Stimulated activated effector memory CD8-positive, alpha-beta T cell treated with anti-CD3 and anti-CD28 coated beads, Interleukin-12 subunit alpha, Interleukin-12 subunit beta, amount 100 ng/mL, for 72 hours (primary cell): ENCODE results near the gene SYTL3.

ENCODE experiments used
- ATAC-seq: fragments of 150-1000 bp; cut with Tn5 transposase; 2 replicates; pipeline ENCODE4 v1.10.0; 2021
- DNase-seq, 2 donors: peaks; one replicate each; pipeline ENCODE4 v3.0.0; 2021 to 2022; ENCODE audit warnings: low spot score in 2 of 2
- H3K27ac Mint-ChIP-seq: one replicate; pipeline ENCODE4 v1.8.0; 2022; ENCODE audit warnings: mild to moderate bottlenecking, mixed read lengths
- H3K36me3 Mint-ChIP-seq: one replicate; pipeline ENCODE4 v1.8.0; 2022; ENCODE audit warnings: mild to moderate bottlenecking, mixed read lengths
- H3K4me1 Mint-ChIP-seq: one replicate; pipeline ENCODE4 v1.8.0; 2022; ENCODE audit warnings: mixed read lengths
- H3K4me3 Mint-ChIP-seq: one replicate; pipeline ENCODE4 v1.8.0; 2022; ENCODE audit warnings: mild to moderate bottlenecking, mixed read lengths
- H3K9me3 Mint-ChIP-seq: one replicate; pipeline ENCODE4 v1.8.0; 2022; ENCODE audit warnings: mixed read lengths

Gene SYTL3

DNA sequence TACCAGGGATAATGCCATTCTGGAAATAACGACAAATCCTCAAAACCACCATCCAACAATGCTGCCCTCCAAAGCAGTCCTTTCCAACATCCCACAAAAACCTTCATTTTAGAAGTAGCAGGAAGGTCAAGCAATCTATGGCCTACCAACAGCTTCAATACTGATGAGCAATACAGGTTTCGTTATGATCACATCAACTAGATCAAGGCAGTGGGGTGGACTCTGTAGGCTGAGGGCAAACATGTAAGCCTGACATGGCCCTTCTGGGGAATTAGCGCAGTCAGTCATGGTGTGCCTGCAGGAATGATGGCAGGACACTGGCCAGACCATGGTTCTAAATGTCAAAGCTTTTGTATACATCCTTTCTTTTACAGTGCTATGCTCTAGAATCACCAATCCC lies 127.7 kb downstream of the SYTL3 start:
- no peak overlapping the region for H3K4me3 Mint-ChIP-seq
- ATAC-seq (peak; percentile 78), DNase-seq (no peak)
- peak overlapping the region; percentile 66 for H3K27ac Mint-ChIP-seq
- no peaks in the 10 kb centered on the region for H3K9me3 Mint-ChIP-seq
- H3K4me1 Mint-ChIP-seq: peaks cover 64% of the 10 kb centered on the region
- peaks cover 100% of the 10 kb centered on the region for H3K36me3 Mint-ChIP-seq

- H3K27ac Mint-ChIP-seq: peak overlapping the region; percentile 66
- peaks cover 58% of the 10 kb centered on the region for H3K4me1 Mint-ChIP-seq
- peaks cover 100% of the 10 kb centered on the region for H3K36me3 Mint-ChIP-seq
Observed at GRCh38 chr6:158778005-158778527, 128.2 kb downstream of the SYTL3 start.

GRCh38 chr6:158780246-158780884 lies 130.5 kb downstream of the SYTL3 start:
- no peaks in the 10 kb centered on the region for H3K9me3 Mint-ChIP-seq
- ATAC-seq: no peak
- H3K36me3 Mint-ChIP-seq: peaks cover 100% of the 10 kb centered on the region
- no peak overlapping the region for H3K4me3 Mint-ChIP-seq
- no peak for DNase-seq
- H3K27ac Mint-ChIP-seq: peak overlapping the region; percentile 72
- H3K4me1 Mint-ChIP-seq: peaks cover 54% of the 10 kb centered on the region

More at GRCh38 chr6:158778005-158778527, 128.2 kb downstream of the SYTL3 start:
- Mint-ChIP-seq H3K9me3 (no peaks in the 10 kb centered on the region), H3K4me3 (no peak overlapping the region)
- ATAC-seq (no peak), DNase-seq (no peak)

GRCh38 chr6:158780988-158781691 lies 131.3 kb downstream of the SYTL3 start:
- Mint-ChIP-seq H3K36me3 (peaks cover 100% of the 10 kb centered on the region), H3K27ac (peak overlapping the region; percentile 72)

DNA sequence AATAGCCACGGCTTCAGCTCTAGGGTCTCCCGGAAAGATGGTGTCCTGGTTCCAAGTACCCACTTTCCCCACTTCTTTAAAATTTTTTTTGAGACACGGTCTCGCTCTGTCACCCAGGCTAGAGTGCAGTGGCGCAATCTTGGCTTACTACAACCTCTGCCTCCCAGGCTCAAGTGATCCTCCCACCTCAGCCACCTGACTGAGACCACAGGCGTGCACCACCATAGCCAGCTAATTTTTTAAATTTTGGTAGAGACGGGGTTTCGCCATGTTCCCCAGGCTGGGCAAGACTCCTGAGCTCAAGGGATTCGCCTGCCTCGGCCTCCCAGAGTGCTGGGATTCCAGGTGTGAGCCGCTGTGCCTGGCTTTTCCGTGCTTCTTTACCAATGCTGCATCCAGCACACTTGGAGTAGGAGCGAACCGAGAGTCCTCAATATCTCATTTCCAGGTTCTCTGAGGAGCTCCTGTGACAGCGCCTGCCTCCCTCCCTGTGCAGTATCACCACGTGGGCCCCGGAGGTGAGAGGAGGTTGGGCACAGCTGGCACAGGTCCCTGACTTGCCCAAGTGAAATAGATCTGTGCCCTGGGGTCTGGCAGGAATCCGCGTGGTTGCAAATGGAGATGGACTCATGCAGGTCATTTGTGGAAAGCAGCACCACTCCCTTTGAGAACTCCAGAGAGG lies 132.0 kb downstream of the SYTL3 start:
- peak overlapping the region; percentile 72 for H3K27ac Mint-ChIP-seq
- ATAC-seq (no peak), DNase-seq (no peak)
- peaks cover 100% of the 10 kb centered on the region for H3K36me3 Mint-ChIP-seq
- H3K4me3 Mint-ChIP-seq: no peak overlapping the region
- H3K4me1 Mint-ChIP-seq: peaks cover 50% of the 10 kb centered on the region
- no peaks in the 10 kb centered on the region for H3K9me3 Mint-ChIP-seq

More at GRCh38 chr6:158780988-158781691, 131.3 kb downstream of the SYTL3 start:
- Mint-ChIP-seq H3K9me3 (no peaks in the 10 kb centered on the region), H3K4me3 (no peak overlapping the region), H3K4me1 (peaks cover 54% of the 10 kb centered on the region)
- no peak for ATAC-seq
- DNase-seq: no peak

GRCh38 chr6:158782432-158783166 lies 132.7 kb downstream of the SYTL3 start:
- ATAC-seq (no peak), DNase-seq (no peak)
- Mint-ChIP-seq H3K4me3 (no peak overlapping the region), H3K27ac (peak overlapping the region; percentile 72), H3K36me3 (peaks cover 100% of the 10 kb centered on the region), H3K9me3 (no peaks in the 10 kb centered on the region), H3K4me1 (peaks cover 46% of the 10 kb centered on the region)

DNA sequence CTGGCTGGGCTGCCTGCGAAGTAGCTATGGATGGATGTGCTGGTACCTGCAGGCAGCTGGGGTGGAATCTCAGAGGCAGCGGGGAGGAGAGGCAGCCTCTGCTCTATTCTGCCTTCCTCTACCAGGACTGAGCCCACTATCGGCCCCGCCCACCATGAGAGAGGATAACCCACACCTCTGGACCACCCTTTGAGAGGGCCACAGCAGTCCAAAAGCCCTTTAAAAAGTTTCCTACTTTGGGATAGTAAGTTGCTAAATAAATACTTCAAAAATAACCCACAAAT lies 133.3 kb downstream of the SYTL3 start:
- H3K4me1 Mint-ChIP-seq: peaks cover 42% of the 10 kb centered on the region

GRCh38 chr6:158783851-158784250 lies 134.0 kb downstream of the SYTL3 start:
- DNase-seq (no peak), ATAC-seq (no peak)
- H3K36me3 Mint-ChIP-seq: peaks cover 100% of the 10 kb centered on the region
- no peaks in the 10 kb centered on the region for H3K9me3 Mint-ChIP-seq
- peaks cover 37% of the 10 kb centered on the region for H3K4me1 Mint-ChIP-seq
- H3K27ac Mint-ChIP-seq: peak overlapping the region; percentile 79
- H3K4me3 Mint-ChIP-seq: no peak overlapping the region

More for the DNA sequence above, 133.3 kb downstream of the SYTL3 start:
- Mint-ChIP-seq H3K27ac (peak overlapping the region; percentile 72), H3K4me3 (no peak overlapping the region), H3K9me3 (no peaks in the 10 kb centered on the region), H3K36me3 (peaks cover 100% of the 10 kb centered on the region)
- ATAC-seq (no peak), DNase-seq (no peak)

- H3K9me3 Mint-ChIP-seq: no peaks in the 10 kb centered on the region
- ATAC-seq (no peak), DNase-seq (no peak)
- H3K36me3 Mint-ChIP-seq: peaks cover 100% of the 10 kb centered on the region
- peak overlapping the region; percentile 79 for H3K27ac Mint-ChIP-seq
- no peak overlapping the region for H3K4me3 Mint-ChIP-seq
- peaks cover 39% of the 10 kb centered on the region for H3K4me1 Mint-ChIP-seq
Observed at GRCh38 chr6:158784505-158784904, 134.7 kb downstream of the SYTL3 start.

DNA sequence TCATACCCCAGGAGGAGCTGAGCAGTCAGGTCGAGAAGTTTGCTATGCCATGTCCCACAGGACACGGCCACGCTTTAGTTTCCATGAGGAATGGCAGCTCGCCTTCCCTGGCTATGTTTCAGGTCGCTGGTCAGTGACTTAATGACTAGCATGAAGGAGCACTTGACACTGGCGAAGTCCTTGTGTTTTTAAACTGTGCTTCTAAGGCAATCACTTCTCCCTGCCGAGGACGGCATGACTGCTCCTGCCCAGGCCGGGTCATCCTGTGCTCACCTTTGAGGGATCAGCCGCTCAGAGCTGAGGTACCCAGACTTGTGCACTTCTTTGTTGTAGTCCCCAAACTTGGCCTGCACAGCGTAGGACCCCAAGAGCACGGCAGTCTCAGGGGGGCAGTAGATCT lies 135.2 kb downstream of the SYTL3 start:
- no peaks in the 10 kb centered on the region for H3K9me3 Mint-ChIP-seq
- peaks cover 100% of the 10 kb centered on the region for H3K36me3 Mint-ChIP-seq
- ATAC-seq: no peak
- peaks cover 44% of the 10 kb centered on the region for H3K4me1 Mint-ChIP-seq
- no peak overlapping the region for H3K27ac Mint-ChIP-seq
- H3K4me3 Mint-ChIP-seq: no peak overlapping the region
- no peak for DNase-seq

- Mint-ChIP-seq H3K27ac (no peak overlapping the region), H3K9me3 (no peaks in the 10 kb centered on the region), H3K36me3 (peaks cover 98% of the 10 kb centered on the region), H3K4me3 (no peak overlapping the region), H3K4me1 (peaks cover 51% of the 10 kb centered on the region)
- DNase-seq (no peak), ATAC-seq (no peak)
Observed at GRCh38 chr6:158786645-158787304, 136.9 kb downstream of the SYTL3 start.

GRCh38 chr6:158787395-158787794 lies 137.5 kb downstream of the SYTL3 start:
- DNase-seq: no peak
- H3K27ac Mint-ChIP-seq: peak overlapping the region; percentile 56
- no peak overlapping the region for H3K4me3 Mint-ChIP-seq
- peaks cover 94% of the 10 kb centered on the region for H3K36me3 Mint-ChIP-seq
- H3K4me1 Mint-ChIP-seq: peaks cover 49% of the 10 kb centered on the region
- ATAC-seq: no peak
- no peaks in the 10 kb centered on the region for H3K9me3 Mint-ChIP-seq

DNA sequence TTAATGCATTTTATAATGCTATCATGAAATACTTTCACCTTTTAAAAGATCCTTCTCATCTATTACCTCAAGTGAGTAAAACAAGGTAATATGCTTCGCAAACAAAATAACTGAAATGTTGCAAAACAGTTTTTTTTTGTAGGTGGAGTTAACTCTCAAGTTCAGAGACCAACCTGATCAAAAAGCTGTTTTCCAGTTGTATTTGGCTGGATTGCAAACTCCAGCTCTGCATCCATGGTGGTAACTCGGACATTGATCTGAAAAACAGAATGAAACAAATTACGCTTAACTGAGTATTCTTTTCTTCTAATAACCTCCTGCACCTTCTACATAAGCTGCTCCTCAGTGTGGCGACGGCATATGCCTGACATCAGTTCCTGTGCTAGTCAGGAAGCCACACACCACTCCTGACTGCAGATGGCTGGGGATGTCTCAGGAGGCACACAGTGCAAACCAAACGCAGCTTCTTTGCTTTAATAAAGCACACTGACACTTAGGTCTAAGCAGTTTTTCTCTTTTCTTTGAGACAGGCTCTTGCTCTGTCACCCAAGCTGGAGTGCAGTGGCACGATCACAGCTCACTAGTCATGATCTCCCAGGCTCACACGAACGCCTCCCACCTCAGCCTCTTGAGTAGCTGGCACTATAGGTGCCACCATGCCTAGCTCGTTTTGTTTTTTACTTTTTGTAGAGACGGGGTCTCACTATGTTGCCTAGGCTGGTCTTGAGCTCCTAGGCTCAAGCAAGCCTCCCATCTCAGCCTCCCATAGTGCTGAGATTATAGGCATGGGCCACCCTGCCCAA lies 139.5 kb downstream of the SYTL3 start:
- peak overlapping the region; percentile 54 for H3K4me3 Mint-ChIP-seq
- peaks cover 62% of the 10 kb centered on the region for H3K4me1 Mint-ChIP-seq
- peaks cover 75% of the 10 kb centered on the region for H3K36me3 Mint-ChIP-seq
- H3K9me3 Mint-ChIP-seq: no peaks in the 10 kb centered on the region
- H3K27ac Mint-ChIP-seq: peak overlapping the region; percentile 84
- ATAC-seq (peak; percentile 92), DNase-seq (no peak)

- no peak for DNase-seq
- H3K4me1 Mint-ChIP-seq: peaks cover 75% of the 10 kb centered on the region
- peak overlapping the region; percentile 84 for H3K27ac Mint-ChIP-seq
- H3K9me3 Mint-ChIP-seq: no peaks in the 10 kb centered on the region
- no peak for ATAC-seq
- H3K4me3 Mint-ChIP-seq: no peak overlapping the region
- H3K36me3 Mint-ChIP-seq: peaks cover 73% of the 10 kb centered on the region
Observed at GRCh38 chr6:158791274-158791855, 141.5 kb downstream of the SYTL3 start.
